ENCODE data around the gene C11orf87. TPM values are rescaled to one million over a fixed set of nuclear protein-coding genes. Genes with fewer than 3 reads are reported as not detected.

C11orf87 gene
- total and polyA plus RNA-seq, 2 of the 8 experiments (the other 6 are each of a cell fraction or from before 2014, with no cell fraction given), result 0.22 to 0.32 TPM

GRCh38 chr11:109405671-109406070 is 16.3 kb upstream of the C11orf87 start:
- Histone ChIP-seq H4K91ac (replicated peaks; ENCODE audit: insufficient read length, low read length) (no peak overlapping the region), H2BK12ac (ENCODE audit: low read depth, low read length) (no peak overlapping the region), H3K27ac (ENCODE audit: low read depth, low read length) (no peak overlapping the region), H2BK5ac (ENCODE audit: low read depth, low read length) (no peak overlapping the region), H3K9me3 (ENCODE audit: insufficient read depth in 2 of 2, low read depth in 1 of 2, low read length in 1 of 2) (no peaks in the 10 kb centered on the region), H2BK120ac (replicated peaks; ENCODE audit: low read depth, low read length) (no peak overlapping the region), H2AFZ (ENCODE audit: low read length) (no peak overlapping the region), H4K20me1 (replicated peaks in 1 of 2; ENCODE audit: control insufficient read depth in 1 of 2, insufficient read depth in 2 of 2, low read length in 2 of 2) (no peaks in the 10 kb centered on the region), H2BK15ac (ENCODE audit: low read length) (no peak overlapping the region), H3K23me2 (ENCODE audit: low read depth, low read length) (no peaks in the 10 kb centered on the region), H3K9ac (replicated peaks in 1 of 4; ENCODE audit: extremely low read depth in 1 of 4, low read depth in 3 of 4, low read length in 3 of 4) (no peak overlapping the region), H3K14ac (ENCODE audit: insufficient read length) (no peak overlapping the region), H3K4me2 (ENCODE audit: insufficient read depth in 1 of 2, low read depth in 2 of 2, low read length in 2 of 2) (no peak overlapping the region), H3K56ac (replicated peaks; ENCODE audit: insufficient read length, low read depth, low read length) (no peak overlapping the region), H3K79me1 (ENCODE audit: low read depth, low read length) (no peaks in the 10 kb centered on the region), H3K36me3 (ENCODE audit: control insufficient read depth in 2 of 4, insufficient read depth in 4 of 4, low read length in 3 of 4) (no peaks in the 10 kb centered on the region), H3K4me1 (replicated peaks in 1 of 4; ENCODE audit: control insufficient read depth in 3 of 4, insufficient read depth in 4 of 4, low read length in 3 of 4) (no peaks in the 10 kb centered on the region), H3K18ac (ENCODE audit: extremely low read depth, low read length) (no peak overlapping the region), H3K79me2 (ENCODE audit: control insufficient read depth in 1 of 2, insufficient read depth in 2 of 2, low read length in 2 of 2) (no peaks in the 10 kb centered on the region), H2BK20ac (ENCODE audit: low read length) (no peak overlapping the region), H2AK5ac (ENCODE audit: low read depth, low read length) (no peak overlapping the region), H4K5ac (ENCODE audit: insufficient read length, low read depth, low read length) (no peak overlapping the region), H3K4ac (replicated peaks; ENCODE audit: insufficient read length, low read depth, low read length) (no peak overlapping the region), H3K4me3 (ENCODE audit: extremely low read depth in 1 of 4, insufficient read depth in 2 of 4, low read depth in 3 of 4, low read length in 4 of 4) (no peak overlapping the region), H3K27me3 (replicated peaks in 1 of 4; ENCODE audit: control insufficient read depth in 3 of 4, extremely low read depth in 1 of 4, insufficient read depth in 3 of 4, low read length in 3 of 4) (no peaks in the 10 kb centered on the region), H3K23ac (ENCODE audit: insufficient read length) (no peak overlapping the region), H4K8ac (ENCODE audit: extremely low read depth, insufficient read depth, low read length) (no peak overlapping the region)
- CTCF ChIA-PET (ENCODE audit: partially characterized antibody), result no interaction called here
- no peak for TF ChIP-seq PHF8 (conservative IDR thresholded peaks at IDR 0.05; ENCODE audit: low read depth, low read length)
- no peak for TF ChIP-seq ATF2 (IDR thresholded peaks at IDR 0.05; ENCODE audit: low read length)
- no peak for TF ChIP-seq USF2 (IDR thresholded peaks at IDR 0.05; ENCODE audit: low read length)
- TF ChIP-seq ZNF274 (IDR thresholded peaks at IDR 0.05; ENCODE audit: borderline replicate concordance, extremely low read depth, low read length), result no peak
- no peak for TF ChIP-seq RNF2 (IDR thresholded peaks at IDR 0.05; ENCODE audit: borderline replicate concordance, low read depth, low read length, missing control alignments, poor library complexity, severe bottlenecking)
- no peak for TF ChIP-seq HDAC2 (IDR thresholded peaks at IDR 0.05; ENCODE audit: borderline replicate concordance in 1 of 2, low read depth in 2 of 2, low read length in 2 of 2)
- TF ChIP-seq KDM5A (IDR thresholded peaks at IDR 0.05; ENCODE audit: low read length), result no peak
- no peak for TF ChIP-seq RXRA (IDR thresholded peaks at IDR 0.05; ENCODE audit: insufficient read depth, low read depth, low read length)
- no peak for TF ChIP-seq CTBP2 (IDR thresholded peaks at IDR 0.05; ENCODE audit: borderline replicate concordance, insufficient read depth, insufficient read length, low read length)
- POLR2A ChIA-PET (ENCODE audit: partially characterized antibody), result no interaction called here
- no peak for DNase-seq (ENCODE audit: low read depth in 1 of 2, low spot score in 2 of 2)
- FAIRE-seq, result no peak

All from H1 (cell line).